RWPE2 (cell line): ENCODE measurements around the gene FBXO33.

Experiments used
- ATAC-seq: fragments of 200-7000 bp; cut with Tn5 transposase; 3 replicates; pipeline ENCODE4 v1.9.1; 2021; ENCODE audit warnings: low read depth
- DNase-seq: peaks from one replicate; pipeline ENCODE4 v3.0.0-alpha.2; 2020; ENCODE audit warnings: low spot score
- H3K27ac ChIP-seq: fragments of 450-650 bp; 2 replicates; pipeline ENCODE4 v1.5.1; 2017; ENCODE audit warnings: mild to moderate bottlenecking; ENCODE audit not compliant: poor library complexity, severe bottlenecking
- H3K27me3 ChIP-seq: fragments of 250-450 bp; sonication (Bioruptor Pico); 2 replicates; pipeline ENCODE4 v1.5.1; 2021; ENCODE audit warnings: mild to moderate bottlenecking, moderate library complexity; ENCODE audit not compliant: insufficient read depth, poor library complexity, severe bottlenecking
- H3K36me3 ChIP-seq: fragments of 250-450 bp; sonication (Bioruptor Pico); 2 replicates; pipeline ENCODE4 v1.5.1; 2020; ENCODE audit warnings: low read depth, mild to moderate bottlenecking, moderate library complexity
- H3K4me1 ChIP-seq: fragments of 250-450 bp; sonication (Bioruptor Pico); 2 replicates; pipeline ENCODE4 v1.5.1; 2021; ENCODE audit warnings: mild to moderate bottlenecking, moderate library complexity; ENCODE audit not compliant: insufficient read depth, poor library complexity, severe bottlenecking
- H3K4me3 ChIP-seq: fragments of 250-450 bp; sonication (Bioruptor Pico); 2 replicates; pipeline ENCODE4 v1.5.1; 2021; ENCODE audit warnings: mild to moderate bottlenecking, moderate library complexity; ENCODE audit not compliant: severe bottlenecking
- H3K9me3 ChIP-seq: fragments of 250-450 bp; sonication (Bioruptor Pico); 2 replicates; pipeline ENCODE4 v1.5.1; 2021; ENCODE audit warnings: mild to moderate bottlenecking, moderate library complexity; ENCODE audit not compliant: severe bottlenecking
- TF ChIP-seq, protein P1 (sequence below): fragments of 450-650 bp; IDR thresholded peaks from one replicate; pipeline ENCODE4 v1.5.1; 2017; ENCODE audit warnings: mild to moderate bottlenecking, moderate library complexity; ENCODE audit not compliant: poor library complexity, severe bottlenecking

Gene FBXO33

DNA sequence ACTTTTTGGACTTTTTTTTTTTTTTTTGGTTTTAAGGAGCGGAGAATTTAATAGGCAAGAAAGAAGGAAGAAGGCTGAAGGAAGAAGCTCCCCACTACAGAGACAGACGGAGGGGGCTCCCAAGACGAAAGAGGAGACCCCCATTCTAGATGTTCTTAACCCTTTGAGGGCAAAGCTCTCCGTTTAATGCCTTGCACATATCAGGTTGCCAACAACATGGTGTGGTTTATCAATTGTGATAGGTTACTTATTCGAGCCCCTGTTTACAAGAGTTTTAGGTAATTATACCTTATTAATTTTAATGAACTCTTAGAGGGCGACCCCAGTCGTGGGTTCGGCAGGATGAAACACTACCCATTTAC is 1.2 kb upstream of the FBXO33 start:
- no peaks in the 10 kb centered on the region for H3K9me3 ChIP-seq
- H3K4me1 ChIP-seq = peaks cover 25% of the 10 kb centered on the region
- H3K27ac ChIP-seq = peak overlapping the region; percentile 67
- H3K4me3 ChIP-seq = peak overlapping the region; percentile 93
- DNase-seq (no peak), ATAC-seq (no peak)
- H3K27me3 ChIP-seq = no peaks in the 10 kb centered on the region
- TF ChIP-seq, protein P1, sequence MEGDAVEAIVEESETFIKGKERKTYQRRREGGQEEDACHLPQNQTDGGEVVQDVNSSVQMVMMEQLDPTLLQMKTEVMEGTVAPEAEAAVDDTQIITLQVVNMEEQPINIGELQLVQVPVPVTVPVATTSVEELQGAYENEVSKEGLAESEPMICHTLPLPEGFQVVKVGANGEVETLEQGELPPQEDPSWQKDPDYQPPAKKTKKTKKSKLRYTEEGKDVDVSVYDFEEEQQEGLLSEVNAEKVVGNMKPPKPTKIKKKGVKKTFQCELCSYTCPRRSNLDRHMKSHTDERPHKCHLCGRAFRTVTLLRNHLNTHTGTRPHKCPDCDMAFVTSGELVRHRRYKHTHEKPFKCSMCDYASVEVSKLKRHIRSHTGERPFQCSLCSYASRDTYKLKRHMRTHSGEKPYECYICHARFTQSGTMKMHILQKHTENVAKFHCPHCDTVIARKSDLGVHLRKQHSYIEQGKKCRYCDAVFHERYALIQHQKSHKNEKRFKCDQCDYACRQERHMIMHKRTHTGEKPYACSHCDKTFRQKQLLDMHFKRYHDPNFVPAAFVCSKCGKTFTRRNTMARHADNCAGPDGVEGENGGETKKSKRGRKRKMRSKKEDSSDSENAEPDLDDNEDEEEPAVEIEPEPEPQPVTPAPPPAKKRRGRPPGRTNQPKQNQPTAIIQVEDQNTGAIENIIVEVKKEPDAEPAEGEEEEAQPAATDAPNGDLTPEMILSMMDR = no peak
- no peaks in the 10 kb centered on the region for H3K36me3 ChIP-seq

DNA sequence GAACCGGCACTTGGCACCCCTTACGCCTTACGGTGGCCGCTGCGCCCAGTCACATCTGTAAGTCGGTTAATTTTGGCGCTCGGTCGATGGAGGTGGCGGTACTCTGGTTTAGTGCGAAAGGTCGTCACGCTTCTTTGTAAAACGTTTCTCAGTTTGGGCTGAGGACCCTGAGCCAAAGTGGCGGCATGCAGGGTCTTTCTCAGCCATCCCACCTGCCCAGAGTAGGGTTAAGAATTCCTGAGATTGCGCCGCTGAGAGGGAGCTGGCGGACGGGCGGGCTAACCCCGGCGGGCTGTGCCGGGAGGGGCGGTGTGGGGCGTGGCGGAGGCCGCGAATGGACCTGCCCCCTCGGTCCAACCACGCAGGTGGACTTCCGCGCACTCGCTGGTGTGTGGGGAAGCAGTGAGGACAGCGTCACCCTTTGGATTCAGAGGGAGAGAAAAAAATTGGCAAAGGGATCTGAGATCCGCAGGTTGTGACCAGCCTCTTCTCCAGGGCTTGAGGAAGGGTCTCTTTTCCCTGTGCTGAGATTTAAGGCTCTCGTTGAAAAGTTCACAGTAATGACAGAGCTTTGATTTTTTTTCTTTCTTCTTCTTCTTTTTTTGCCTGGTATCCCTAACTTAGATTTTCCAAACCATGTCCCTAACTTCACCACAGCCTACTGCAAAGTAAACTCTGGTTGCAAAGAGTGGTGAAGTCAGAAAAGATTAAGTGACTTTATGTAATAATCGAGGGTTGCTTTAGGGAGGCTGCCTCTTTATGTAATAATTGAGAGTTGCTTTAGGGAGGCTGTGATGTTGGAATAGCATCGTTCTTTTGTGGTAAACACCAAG is 602 bp upstream of the FBXO33 start:
- peak; percentile 95 for DNase-seq
- peak; percentile 85 for ATAC-seq

DNA sequence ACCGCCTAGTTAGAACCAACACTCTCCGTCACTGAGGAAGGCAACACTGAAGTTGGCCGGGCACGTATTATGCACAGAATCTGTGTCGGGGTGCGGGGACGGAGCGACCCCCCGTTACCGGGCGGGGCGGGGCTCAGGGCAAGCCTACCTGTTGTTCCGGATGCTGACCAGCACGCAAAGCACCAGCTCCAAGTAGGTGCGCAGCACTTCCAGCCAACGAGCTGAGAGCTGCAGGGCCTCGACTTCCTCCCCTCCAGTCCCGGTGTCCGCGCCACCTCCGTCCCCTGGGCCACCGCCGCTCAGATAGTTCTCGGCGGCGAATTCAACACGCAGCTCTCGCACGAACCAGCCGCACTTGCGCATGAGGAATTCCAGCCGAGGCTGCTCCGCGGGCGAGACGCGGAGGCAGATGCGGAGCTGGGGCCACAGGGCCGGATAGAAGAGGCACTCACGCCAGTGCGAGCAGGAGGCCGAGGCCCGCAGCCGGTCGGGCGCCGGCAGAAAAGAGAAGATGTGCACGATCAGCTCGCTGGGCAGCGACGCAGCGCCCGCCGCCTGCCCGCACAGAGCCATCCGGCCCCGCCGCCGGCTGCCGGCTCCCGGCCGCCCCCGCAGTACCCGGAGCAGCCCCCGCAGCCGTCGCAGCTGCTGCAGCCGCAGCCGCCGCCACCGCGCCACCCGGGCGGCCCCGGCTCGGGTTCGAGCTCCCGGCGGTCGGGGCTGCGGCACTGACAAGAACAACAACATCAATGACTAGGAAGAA is 636 bp downstream of the FBXO33 start:
- H3K4me3 ChIP-seq = peak overlapping the region; percentile 93
- H3K36me3 ChIP-seq = no peaks in the 10 kb centered on the region
- H3K4me1 ChIP-seq = peaks cover 25% of the 10 kb centered on the region
- ATAC-seq (peak; percentile 28), DNase-seq (peak; percentile 72)
- H3K27me3 ChIP-seq = no peaks in the 10 kb centered on the region
- H3K9me3 ChIP-seq = no peaks in the 10 kb centered on the region
- H3K27ac ChIP-seq = peak overlapping the region; percentile 67
- TF ChIP-seq, protein P1 = no peak

More for the DNA sequence above, 602 bp upstream of the FBXO33 start:
- Histone ChIP-seq H3K27me3 (no peaks in the 10 kb centered on the region), H3K9me3 (no peaks in the 10 kb centered on the region), H3K36me3 (no peaks in the 10 kb centered on the region), H3K4me1 (peaks cover 25% of the 10 kb centered on the region), H3K4me3 (peak overlapping the region; percentile 93), H3K27ac (peak overlapping the region; percentile 67)
- TF ChIP-seq, protein P1 = peak; percentile 60

DNA sequence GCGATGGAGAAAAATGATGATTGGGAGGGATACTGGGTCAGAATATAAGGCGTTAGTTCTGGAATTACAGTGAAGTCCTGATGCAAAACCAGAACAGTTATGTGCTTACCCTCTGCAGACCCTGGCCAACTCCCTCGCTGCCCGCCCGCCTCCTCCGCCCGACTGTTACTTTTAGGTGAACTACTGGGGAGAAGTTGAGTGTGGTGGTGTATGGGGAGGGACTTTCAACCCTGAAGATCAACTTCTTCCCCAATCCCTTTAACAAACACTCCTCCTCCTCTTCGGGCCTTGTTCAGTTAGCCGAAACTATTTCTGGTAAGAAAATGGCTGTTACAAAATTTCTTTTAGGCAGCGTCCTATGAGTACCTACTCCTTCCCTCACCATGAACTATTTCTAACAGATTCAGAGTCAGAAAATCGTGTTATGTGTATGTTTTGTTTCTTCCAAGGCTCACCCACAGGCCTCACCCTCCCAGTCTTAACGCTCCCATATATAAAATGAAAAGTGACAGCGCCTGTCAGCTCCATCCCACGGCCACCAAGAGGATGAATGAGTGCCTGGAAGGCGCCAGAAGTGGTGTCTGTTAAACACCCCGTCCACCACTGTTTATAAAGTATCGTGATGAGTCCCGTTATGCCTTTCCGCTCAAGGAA is 1.3 kb downstream of the FBXO33 start:
- ATAC-seq (peak; percentile 3), DNase-seq (no peak)
- H3K36me3 ChIP-seq = no peaks in the 10 kb centered on the region
- no peaks in the 10 kb centered on the region for H3K9me3 ChIP-seq
- H3K27me3 ChIP-seq = no peaks in the 10 kb centered on the region
- peak overlapping the region; percentile 93 for H3K4me3 ChIP-seq
- peak overlapping the region; percentile 67 for H3K27ac ChIP-seq
- TF ChIP-seq, protein P1 = no peak
- peaks cover 25% of the 10 kb centered on the region for H3K4me1 ChIP-seq
